Measurements from ENCODE around the gene PCCA.
A peak's percentile ranks its signal among the peaks of the same experiment; 100 is the strongest.

PCCA gene

GRCh38 chr13:100088644-100089464 lies at the start of gene PCCA:
Gene PCCA, plus strand, starts transcription at chr13:100089093. Its CDS starts 28 bp downstream, at chr13:100089121.
- in situ Hi-C loops (cut with HindIII; ENCODE audit: low pct_ligation_motif_present, low sequenced_read_pairs), result no loop called here
- peak within 1 kb of the TSS; percentile 61 for H3K27ac ChIP-seq
- H3K4me3 ChIP-seq (ENCODE audit: low read depth, low read length), result peak within 1 kb of the TSS; percentile 91
- TF ChIP-seq, protein P1, sequence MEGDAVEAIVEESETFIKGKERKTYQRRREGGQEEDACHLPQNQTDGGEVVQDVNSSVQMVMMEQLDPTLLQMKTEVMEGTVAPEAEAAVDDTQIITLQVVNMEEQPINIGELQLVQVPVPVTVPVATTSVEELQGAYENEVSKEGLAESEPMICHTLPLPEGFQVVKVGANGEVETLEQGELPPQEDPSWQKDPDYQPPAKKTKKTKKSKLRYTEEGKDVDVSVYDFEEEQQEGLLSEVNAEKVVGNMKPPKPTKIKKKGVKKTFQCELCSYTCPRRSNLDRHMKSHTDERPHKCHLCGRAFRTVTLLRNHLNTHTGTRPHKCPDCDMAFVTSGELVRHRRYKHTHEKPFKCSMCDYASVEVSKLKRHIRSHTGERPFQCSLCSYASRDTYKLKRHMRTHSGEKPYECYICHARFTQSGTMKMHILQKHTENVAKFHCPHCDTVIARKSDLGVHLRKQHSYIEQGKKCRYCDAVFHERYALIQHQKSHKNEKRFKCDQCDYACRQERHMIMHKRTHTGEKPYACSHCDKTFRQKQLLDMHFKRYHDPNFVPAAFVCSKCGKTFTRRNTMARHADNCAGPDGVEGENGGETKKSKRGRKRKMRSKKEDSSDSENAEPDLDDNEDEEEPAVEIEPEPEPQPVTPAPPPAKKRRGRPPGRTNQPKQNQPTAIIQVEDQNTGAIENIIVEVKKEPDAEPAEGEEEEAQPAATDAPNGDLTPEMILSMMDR (IDR thresholded peaks at IDR 0.05; ENCODE audit: low read depth, low read length, missing control alignments), result no peak
- H3K36me3 ChIP-seq (replicated peaks), result peaks cover 4% of the 10 kb centered on the region
- H3K27me3 ChIP-seq (replicated peaks), result no peaks in the 10 kb centered on the region
- DNase-seq, result peak; percentile 94

GRCh38 chr13:100039740-100040139 lies 49.2 kb upstream of the PCCA start:
- peak; percentile 33 for DNase-seq
- in situ Hi-C loops (cut with HindIII; ENCODE audit: low pct_ligation_motif_present, low sequenced_read_pairs), result no loop called here

DNA sequence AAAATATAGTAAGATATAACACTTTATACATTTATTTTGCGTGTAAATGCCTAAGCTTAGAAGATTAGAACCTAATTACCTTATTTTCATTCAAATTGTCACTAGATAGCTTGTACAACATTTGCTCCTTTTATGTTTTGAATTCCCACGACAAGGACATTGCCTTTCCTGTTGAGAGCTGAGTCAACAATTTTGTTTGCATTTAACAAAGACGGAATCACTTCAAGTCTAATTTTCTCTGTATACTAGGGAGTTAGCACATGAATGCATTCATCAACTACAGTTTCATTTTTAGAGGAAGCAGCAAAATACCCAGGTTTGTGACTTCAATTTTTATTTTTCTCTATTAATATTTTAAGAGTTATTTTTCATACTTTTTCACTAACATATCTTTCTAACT lies 48.7 kb upstream of the PCCA start:
- in situ Hi-C loops (cut with HindIII; ENCODE audit: low pct_ligation_motif_present, low sequenced_read_pairs), result no loop called here
- no peak for DNase-seq
- TF ChIP-seq, protein P1 (IDR thresholded peaks at IDR 0.05; ENCODE audit: low read depth, low read length, missing control alignments), result no peak

More at GRCh38 chr13:100039740-100040139, 49.2 kb upstream of the PCCA start:
- Histone ChIP-seq H3K27me3 (replicated peaks) (no peaks in the 10 kb centered on the region), H3K4me3 (ENCODE audit: low read depth, low read length) (no peak overlapping the region), H3K27ac (no peak overlapping the region), H3K36me3 (replicated peaks) (no peaks in the 10 kb centered on the region)
- TF ChIP-seq, protein P1 (IDR thresholded peaks at IDR 0.05; ENCODE audit: low read depth, low read length, missing control alignments), result no peak

DNA sequence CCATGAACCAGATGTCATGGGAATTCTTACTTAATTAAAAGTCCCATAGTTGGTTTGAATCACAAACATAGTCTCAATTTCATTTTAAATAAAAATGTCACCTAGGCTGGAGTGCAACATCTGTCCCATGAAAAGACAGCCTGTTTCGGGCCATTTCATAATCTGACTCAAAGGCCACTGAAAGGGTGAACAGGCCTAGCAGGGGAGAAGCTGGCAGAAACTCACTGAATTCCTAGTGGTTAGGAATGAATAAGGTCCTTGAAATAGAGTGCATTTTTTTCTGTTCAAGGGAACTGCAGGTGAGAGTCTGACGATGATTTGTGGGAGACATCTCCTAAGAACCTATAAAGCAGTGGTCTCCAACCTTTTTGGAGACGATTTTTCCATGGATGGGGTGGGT lies 44.0 kb upstream of the PCCA start:
- in situ Hi-C loops (cut with HindIII; ENCODE audit: low pct_ligation_motif_present, low sequenced_read_pairs), result no loop called here
- Histone ChIP-seq H3K36me3 (replicated peaks) (no peaks in the 10 kb centered on the region), H3K27me3 (replicated peaks) (no peaks in the 10 kb centered on the region), H3K4me3 (ENCODE audit: low read depth, low read length) (no peak overlapping the region), H3K27ac (no peak overlapping the region)
- DNase-seq, result no peak
- TF ChIP-seq, protein P1 (IDR thresholded peaks at IDR 0.05; ENCODE audit: low read depth, low read length, missing control alignments), result no peak

More for the DNA sequence above, 48.7 kb upstream of the PCCA start:
- Histone ChIP-seq H3K36me3 (replicated peaks) (no peaks in the 10 kb centered on the region), H3K27me3 (replicated peaks) (no peaks in the 10 kb centered on the region), H3K4me3 (ENCODE audit: low read depth, low read length) (no peak overlapping the region), H3K27ac (no peak overlapping the region)

DNA sequence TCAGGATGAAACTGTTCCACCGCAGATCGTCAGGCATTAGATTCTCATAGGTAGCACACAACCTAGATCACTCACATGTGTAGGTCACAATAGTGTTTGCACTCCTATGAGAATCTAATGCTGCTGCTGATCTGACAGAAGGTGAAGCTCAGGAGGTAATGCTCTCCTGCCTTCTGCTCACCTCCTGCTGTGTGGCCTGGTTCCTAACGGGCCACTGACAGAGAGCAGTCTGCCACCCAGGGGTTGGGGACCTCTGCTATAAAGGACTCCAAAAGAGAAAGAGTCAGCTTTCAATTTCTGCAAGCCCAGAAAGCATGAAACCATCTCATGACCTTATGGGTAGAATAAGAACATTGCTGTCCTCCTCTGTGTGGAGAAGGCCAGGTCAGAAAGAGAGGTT lies 43.5 kb upstream of the PCCA start:
- Histone ChIP-seq H3K4me3 (ENCODE audit: low read depth, low read length) (no peak overlapping the region), H3K27me3 (replicated peaks) (no peaks in the 10 kb centered on the region), H3K36me3 (replicated peaks) (no peaks in the 10 kb centered on the region), H3K27ac (no peak overlapping the region)
- in situ Hi-C loops (cut with HindIII; ENCODE audit: low pct_ligation_motif_present, low sequenced_read_pairs), result no loop called here
- DNase-seq, result no peak
- TF ChIP-seq, protein P1 (IDR thresholded peaks at IDR 0.05; ENCODE audit: low read depth, low read length, missing control alignments), result no peak

Measured in brain microvascular endothelial cell (primary cell).